NT2/D1 (cell line): ENCODE measurements around the gene NAV2.
A peak's percentile ranks its signal among the peaks of the same experiment; 100 is the strongest.

Source experiments
- DNase-seq: peaks from one replicate; pipeline ENCODE4 v3.0.0-alpha.2; 2011; ENCODE audit warnings: low read depth, low spot score
- H3K27me3 ChIP-seq: 2 replicates; pipeline ENCODE4 v1.6.0; 2011; ENCODE audit warnings: mild to moderate bottlenecking; ENCODE audit not compliant: insufficient read length, insufficient read depth
- H3K36me3 ChIP-seq: 2 replicates; pipeline ENCODE4 v1.6.1; 2011; ENCODE audit warnings: mild to moderate bottlenecking, low read length, mixed read lengths; ENCODE audit not compliant: insufficient read depth, insufficient read length
- H3K4me1 ChIP-seq: 2 replicates; pipeline ENCODE4 v1.5.1; 2011; ENCODE audit not compliant: insufficient read depth, insufficient read length
- H3K4me3 ChIP-seq: 2 replicates; pipeline ENCODE4 v1.5.1; 2011; ENCODE audit warnings: low read depth; ENCODE audit not compliant: insufficient read length
- H3K9ac ChIP-seq: 2 replicates; pipeline ENCODE4 v1.6.0; 2011; ENCODE audit warnings: low read depth; ENCODE audit not compliant: insufficient read length
- H3K9me3 ChIP-seq: 2 replicates; pipeline ENCODE4 v1.5.1; 2011; ENCODE audit warnings: mild to moderate bottlenecking, low read length; ENCODE audit not compliant: insufficient read depth
- SUZ12 ChIP-seq: IDR thresholded peaks from 2 replicates; pipeline ENCODE4 v1.6.1; 2011; ENCODE audit not compliant: insufficient read length, insufficient read depth; ENCODE audit errors: extremely low read depth
- YY1 ChIP-seq: IDR thresholded peaks from 2 replicates; pipeline ENCODE4 v1.6.1; 2011; ENCODE audit not compliant: insufficient read length, insufficient read depth
- ZNF274 ChIP-seq: IDR thresholded peaks from 2 replicates; pipeline ENCODE4 v1.6.1; 2011; ENCODE audit warnings: mild to moderate bottlenecking, low read depth, low read length

Gene NAV2

GRCh38 chr11:20138707-20139106 is 426.1 kb downstream of the NAV2 start:
- Histone ChIP-seq H3K36me3 (no peaks in the 10 kb centered on the region), H3K27me3 (no peaks in the 10 kb centered on the region), H3K4me1 (no peaks in the 10 kb centered on the region), H3K9me3 (no peaks in the 10 kb centered on the region), H3K9ac (no peak overlapping the region), H3K4me3 (no peak overlapping the region)
- DNase-seq = no peak
- TF ChIP-seq SUZ12 (no peak), YY1 (no peak), ZNF274 (no peak)

- no peak overlapping the region for H3K4me3 ChIP-seq
- H3K4me1 ChIP-seq = peaks cover 6% of the 10 kb centered on the region
- no peak for TF ChIP-seq ZNF274
- no peak for TF ChIP-seq YY1
- TF ChIP-seq SUZ12 = no peak
- no peak for DNase-seq
- no peaks in the 10 kb centered on the region for H3K36me3 ChIP-seq
- H3K27me3 ChIP-seq = peaks cover 44% of the 10 kb centered on the region
- no peak overlapping the region for H3K9ac ChIP-seq
- H3K9me3 ChIP-seq = no peaks in the 10 kb centered on the region
Measured at GRCh38 chr11:20154381-20154780, 441.7 kb downstream of the NAV2 start.

- TF ChIP-seq ZNF274 = no peak
- TF ChIP-seq YY1 = no peak
- TF ChIP-seq SUZ12 = no peak
- Histone ChIP-seq H3K9ac (peak overlapping the region; percentile 67), H3K9me3 (no peaks in the 10 kb centered on the region), H3K4me1 (peaks cover 6% of the 10 kb centered on the region), H3K36me3 (no peaks in the 10 kb centered on the region), H3K27me3 (peaks cover 58% of the 10 kb centered on the region), H3K4me3 (peak overlapping the region; percentile 68)
- DNase-seq = no peak
Measured at GRCh38 chr11:20155683-20156279, 443.1 kb downstream of the NAV2 start.

- peak overlapping the region; percentile 67 for H3K9ac ChIP-seq
- DNase-seq = no peak
- TF ChIP-seq YY1 = no peak
- TF ChIP-seq SUZ12 = no peak
- no peak for TF ChIP-seq ZNF274
- H3K4me3 ChIP-seq = peak overlapping the region; percentile 68
- peaks cover 8% of the 10 kb centered on the region for H3K4me1 ChIP-seq
- H3K9me3 ChIP-seq = no peaks in the 10 kb centered on the region
- peaks cover 64% of the 10 kb centered on the region for H3K27me3 ChIP-seq
- H3K36me3 ChIP-seq = no peaks in the 10 kb centered on the region
Measured at GRCh38 chr11:20156280-20156875, 443.7 kb downstream of the NAV2 start.

- Histone ChIP-seq H3K9ac (no peak overlapping the region), H3K36me3 (no peaks in the 10 kb centered on the region), H3K27me3 (peaks cover 71% of the 10 kb centered on the region), H3K4me3 (peak overlapping the region; percentile 68), H3K9me3 (no peaks in the 10 kb centered on the region), H3K4me1 (peaks cover 10% of the 10 kb centered on the region)
- TF ChIP-seq ZNF274 (no peak), YY1 (no peak), SUZ12 (no peak)
- DNase-seq = no peak
Measured at GRCh38 chr11:20156876-20157613, 444.4 kb downstream of the NAV2 start.

- Histone ChIP-seq H3K27me3 (peaks cover 77% of the 10 kb centered on the region), H3K9me3 (no peaks in the 10 kb centered on the region), H3K36me3 (no peaks in the 10 kb centered on the region), H3K4me3 (no peak overlapping the region), H3K4me1 (peaks cover 10% of the 10 kb centered on the region), H3K9ac (no peak overlapping the region)
- DNase-seq = no peak
- no peak for TF ChIP-seq YY1
- no peak for TF ChIP-seq ZNF274
- no peak for TF ChIP-seq SUZ12
Measured at GRCh38 chr11:20157728-20158127, 445.1 kb downstream of the NAV2 start.
